CD14-positive monocyte (primary cell): ENCODE data around the gene SLC4A1. TPM values are rescaled to one million over a fixed set of nuclear protein-coding genes. Genes with fewer than 3 reads are reported as not detected.
A peak's percentile ranks its signal among the peaks of the same experiment; 100 is the strongest.

Source experiments
- DNase-seq, 3 donors: peaks; one replicate each; pipeline ENCODE4 v3.0.0-alpha.2; 2011 to 2022
- H2AFZ ChIP-seq: 2 replicates; pipeline ENCODE4 v1.6.0; 2012; ENCODE audit warnings: mild to moderate bottlenecking, low read depth, low read length, inconsistent platforms; ENCODE audit not compliant: insufficient read depth, poor library complexity, severe bottlenecking
- H3K27ac ChIP-seq, 2 donors: 1 replicate in 1 of 2; 2 replicates in 1 of 2; pipeline ENCODE4 v1.5.1; 2012 to 2013; ENCODE audit warnings: low read length in 2 of 2, control low read depth in 1 of 2, inconsistent platforms in 1 of 2, low read depth in 1 of 2, mild to moderate bottlenecking in 1 of 2
- H3K27me3 ChIP-seq, 2 donors: one replicate each; pipeline versions ENCODE4 v1.6.0 to v1.6.1; 2011 to 2013; ENCODE audit warnings: low read length in 2 of 2; ENCODE audit not compliant: control insufficient read depth in 2 of 2, insufficient read depth in 2 of 2
- H3K36me3 ChIP-seq, 2 donors: replicated peaks in 1 of 2; 1 replicate in 1 of 2; 2 replicates in 1 of 2; pipeline versions ENCODE4 v1.5.1 to v1.6.1; 2012 to 2013; ENCODE audit warnings: low read length in 2 of 2, control low read depth in 1 of 2, inconsistent platforms in 1 of 2, mild to moderate bottlenecking in 1 of 2; ENCODE audit not compliant: insufficient read depth in 2 of 2, control insufficient read depth in 1 of 2
- H3K4me1 ChIP-seq, 2 donors: 1 replicate in 1 of 2; 2 replicates in 1 of 2; pipeline versions ENCODE4 v1.5.1 to v1.6.1; 2012 to 2013; ENCODE audit warnings: low read length in 2 of 2, control low read depth in 1 of 2, inconsistent platforms in 1 of 2, mild to moderate bottlenecking in 1 of 2, moderate library complexity in 1 of 2; ENCODE audit not compliant: insufficient read depth in 2 of 2, control insufficient read depth in 1 of 2
- H3K4me2 ChIP-seq: replicated peaks from 2 replicates; pipeline ENCODE3; 2012; ENCODE audit warnings: low read length, moderate library complexity, mild to moderate bottlenecking; ENCODE audit not compliant: poor library complexity, severe bottlenecking; ENCODE audit errors: extremely low read depth
- H3K4me3 ChIP-seq, 3 experiments: fragments of 200-600 bp in 1 of 3; sonication (generic) in 1 of 3; replicated peaks in 1 of 3; 1 replicate in 2 of 3; 2 replicates in 1 of 3; pipeline ENCODE4 v1.5.1; 2011 to 2013; ENCODE audit warnings: low read length in 3 of 3, mild to moderate bottlenecking in 3 of 3, control low read depth in 2 of 3, low read depth in 2 of 3, inconsistent platforms in 1 of 3, moderate library complexity in 1 of 3
- H3K79me2 ChIP-seq: 2 replicates; pipeline ENCODE4 v1.6.0; 2012; ENCODE audit warnings: mild to moderate bottlenecking, control low read depth, inconsistent platforms, low read length, moderate library complexity; ENCODE audit not compliant: insufficient read depth
- H3K9ac ChIP-seq: 2 replicates; pipeline ENCODE4 v1.6.0; 2017; ENCODE audit warnings: low read length, mild to moderate bottlenecking; ENCODE audit not compliant: insufficient read depth, poor library complexity, severe bottlenecking
- H3K9me3 ChIP-seq, 2 donors: replicated peaks in 1 of 2; 1 replicate in 1 of 2; 2 replicates in 1 of 2; pipeline versions ENCODE4 v1.5.1 to v1.6.1; 2012 to 2013; ENCODE audit warnings: low read length in 2 of 2, control low read depth in 1 of 2; ENCODE audit not compliant: control insufficient read depth in 1 of 2, insufficient read depth in 1 of 2
- H4K20me1 ChIP-seq: 2 replicates; pipeline ENCODE4 v1.6.0; 2012; ENCODE audit warnings: mild to moderate bottlenecking, low read length, control low read depth, moderate library complexity; ENCODE audit not compliant: insufficient read depth
- H3K27ac Mint-ChIP-seq, 7 donors: one replicate each; pipeline ENCODE4 v1.8.0; 2020; ENCODE audit warnings: mild to moderate bottlenecking in 7 of 7, mixed read lengths in 7 of 7, moderate library complexity in 6 of 7, inconsistent platforms in 2 of 7
- H3K27me3 Mint-ChIP-seq, 3 donors: one replicate each; pipeline ENCODE4 v1.8.0; 2021 to 2022; ENCODE audit warnings: low read depth in 3 of 3, mild to moderate bottlenecking in 3 of 3, mixed read lengths in 3 of 3, moderate library complexity in 3 of 3, inconsistent platforms in 1 of 3
- H3K36me3 Mint-ChIP-seq, 2 donors: one replicate each; pipeline ENCODE4 v1.8.0; 2020; ENCODE audit warnings: mixed read lengths in 2 of 2, inconsistent platforms in 1 of 2, mild to moderate bottlenecking in 1 of 2
- H3K4me1 Mint-ChIP-seq: one replicate; pipeline ENCODE4 v1.8.0; 2020; ENCODE audit warnings: mild to moderate bottlenecking, mixed read lengths
- H3K4me3 Mint-ChIP-seq, 2 donors: one replicate each; pipeline ENCODE4 v1.8.0; 2020; ENCODE audit warnings: mild to moderate bottlenecking in 2 of 2, mixed read lengths in 2 of 2, moderate library complexity in 1 of 2
- H3K9me3 Mint-ChIP-seq, 7 donors: one replicate each; pipeline ENCODE4 v1.8.0; 2020 to 2022; ENCODE audit warnings: mixed read lengths in 7 of 7, mild to moderate bottlenecking in 6 of 7, moderate library complexity in 6 of 7, inconsistent platforms in 2 of 7
- WGBS: methylation state at CpG from one replicate; pipeline ENCODE4 v1.1.5; 2013; ENCODE audit warnings: missing lambda C conversion rate; ENCODE audit not compliant: insufficient coverage; 5-methylcytosine and 5-hydroxymethylcytosine counted together
- intact Hi-C, 2 donors: fragments of 100-400 bp; cut with micrococcal nuclease; formaldehyde crosslinking; loops; one replicate each; pipeline versions ENCODE4 v1.15.0 to v1.15.1; 2023
- polyA plus RNA-seq, 3 donors: library from polyadenylated mRNA; depleted of rRNA in 1 of 3; unstranded in 2 of 3; stranded (reverse) in 1 of 3; fragments of 300-500 nt in 2 of 3; fragments of >200 nt in 1 of 3; fragmentation: Illumina TruSeq in 2 of 3; gene quantifications; 1 replicate in 2 of 3; 2 replicates in 1 of 3; pipeline ENCODE4 v1.2.3, GENCODE V29; 2012 to 2021
- TF ChIP-seq, protein P1 (sequence below): fragments of 200-600 bp; IDR thresholded peaks from one replicate; pipeline ENCODE4 v1.8.0; 2022; ENCODE audit warnings: antibody characterized with exemption, mild to moderate bottlenecking

SLC4A1 gene
- polyA plus RNA-seq, 3 donors: 0.04 TPM; not detected in 2

DNA sequence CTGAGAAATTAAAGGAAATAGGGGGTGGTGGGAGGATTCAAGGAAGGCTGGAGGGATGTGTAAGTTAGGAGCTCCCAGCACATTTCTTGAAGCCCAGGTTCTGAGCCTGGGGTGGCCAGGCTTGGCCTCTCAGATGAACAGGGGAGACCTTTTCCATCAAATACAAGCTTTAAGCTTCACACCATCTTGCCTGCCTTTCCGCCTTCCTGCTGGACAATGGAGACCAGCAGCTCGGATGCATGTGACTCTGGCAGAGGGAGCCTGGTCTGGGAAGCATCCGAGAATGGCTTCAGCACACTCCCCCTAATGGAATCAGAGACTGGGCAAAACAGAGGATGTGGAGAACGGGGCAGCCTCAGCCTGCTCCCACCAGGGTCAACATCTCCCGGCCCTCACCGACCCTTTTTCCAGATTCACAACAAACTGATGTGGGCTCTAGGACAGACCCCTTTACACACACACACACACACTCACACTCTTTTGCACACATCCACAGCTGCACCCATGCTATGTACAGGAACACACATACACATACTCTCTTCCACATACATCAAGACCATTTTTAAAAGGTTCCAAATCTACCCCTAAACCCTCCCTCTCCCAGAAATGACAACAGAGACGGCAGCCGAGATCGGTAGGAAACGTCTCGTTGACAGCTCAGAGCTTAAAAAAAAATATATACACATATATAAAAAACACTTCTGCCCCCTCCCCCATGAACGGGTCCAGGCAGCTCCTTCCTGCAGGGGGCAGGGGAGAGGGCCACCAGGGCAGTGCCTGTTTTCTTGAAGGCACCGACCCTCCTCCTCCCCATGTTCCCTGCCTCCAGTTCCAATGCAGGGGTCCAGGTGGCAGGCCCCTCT is 61.7 kb downstream of the SLC4A1 start:
- intact Hi-C loops: no loop called here
- H3K36me3 ChIP-seq: peaks cover 41 to 45% of the 10 kb centered on the region in 2 donors
- WGBS: 83% methylated on average over 8 of the region's 13 CpGs
- no peaks in the 10 kb centered on the region for H3K27me3 Mint-ChIP-seq
- H3K9ac ChIP-seq: no peak overlapping the region
- peaks cover 58% of the 10 kb centered on the region for H3K4me1 Mint-ChIP-seq
- H3K27ac Mint-ChIP-seq: peak overlapping the region in 1 of 7 donors; percentile 66
- peaks cover 19% of the 10 kb centered on the region for H4K20me1 ChIP-seq
- TF ChIP-seq, protein P1, sequence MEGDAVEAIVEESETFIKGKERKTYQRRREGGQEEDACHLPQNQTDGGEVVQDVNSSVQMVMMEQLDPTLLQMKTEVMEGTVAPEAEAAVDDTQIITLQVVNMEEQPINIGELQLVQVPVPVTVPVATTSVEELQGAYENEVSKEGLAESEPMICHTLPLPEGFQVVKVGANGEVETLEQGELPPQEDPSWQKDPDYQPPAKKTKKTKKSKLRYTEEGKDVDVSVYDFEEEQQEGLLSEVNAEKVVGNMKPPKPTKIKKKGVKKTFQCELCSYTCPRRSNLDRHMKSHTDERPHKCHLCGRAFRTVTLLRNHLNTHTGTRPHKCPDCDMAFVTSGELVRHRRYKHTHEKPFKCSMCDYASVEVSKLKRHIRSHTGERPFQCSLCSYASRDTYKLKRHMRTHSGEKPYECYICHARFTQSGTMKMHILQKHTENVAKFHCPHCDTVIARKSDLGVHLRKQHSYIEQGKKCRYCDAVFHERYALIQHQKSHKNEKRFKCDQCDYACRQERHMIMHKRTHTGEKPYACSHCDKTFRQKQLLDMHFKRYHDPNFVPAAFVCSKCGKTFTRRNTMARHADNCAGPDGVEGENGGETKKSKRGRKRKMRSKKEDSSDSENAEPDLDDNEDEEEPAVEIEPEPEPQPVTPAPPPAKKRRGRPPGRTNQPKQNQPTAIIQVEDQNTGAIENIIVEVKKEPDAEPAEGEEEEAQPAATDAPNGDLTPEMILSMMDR: no peak
- no peak overlapping the region for H3K4me2 ChIP-seq
- DNase-seq: no peak
- H3K4me3 ChIP-seq: no peak overlapping the region
- H2AFZ ChIP-seq: no peak overlapping the region
- no peaks in the 10 kb centered on the region for H3K9me3 ChIP-seq
- peaks cover 5% of the 10 kb centered on the region for H3K79me2 ChIP-seq
- peaks cover 33 to 51% of the 10 kb centered on the region in 2 donors for H3K36me3 Mint-ChIP-seq
- no peak overlapping the region for H3K4me3 Mint-ChIP-seq
- H3K27me3 ChIP-seq: no peaks in the 10 kb centered on the region
- peaks cover 38 to 60% of the 10 kb centered on the region in 2 donors for H3K4me1 ChIP-seq
- H3K27ac ChIP-seq: no peak overlapping the region
- no peaks in the 10 kb centered on the region for H3K9me3 Mint-ChIP-seq

DNA sequence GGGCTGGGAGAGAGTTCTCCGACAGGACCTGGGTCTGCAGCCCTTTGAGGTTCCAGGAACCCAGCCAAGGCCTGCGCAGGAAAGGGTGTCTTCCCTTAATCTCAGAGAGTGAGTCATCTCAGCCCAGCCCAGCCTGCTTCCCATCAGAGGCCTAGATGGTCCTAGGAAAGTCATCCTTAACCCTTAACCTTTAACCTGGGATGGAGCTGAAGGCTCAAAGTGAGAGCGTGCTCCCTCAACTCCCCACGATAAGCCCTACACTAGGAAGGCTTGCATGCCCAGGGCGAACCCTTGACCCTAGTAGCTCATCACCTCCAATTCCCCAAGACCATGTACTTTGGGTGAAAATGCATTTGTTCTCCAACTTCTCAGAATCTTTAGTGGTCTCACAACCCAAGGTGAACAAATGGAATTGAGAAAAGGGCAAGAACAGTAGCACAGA is 63.5 kb downstream of the SLC4A1 start:
- Histone ChIP-seq H4K20me1 (peaks cover 3% of the 10 kb centered on the region), H3K4me3 (peak overlapping the region in 1 of 3 experiments; percentile 38), H3K4me1 (peaks cover 34 to 52% of the 10 kb centered on the region in 2 donors), H3K27ac (peak overlapping the region; percentile 34 to 56), H3K36me3 (peaks cover 32 to 37% of the 10 kb centered on the region in 2 donors), H3K9me3 (no peaks in the 10 kb centered on the region), H3K79me2 (peaks cover 8% of the 10 kb centered on the region), H3K27me3 (no peaks in the 10 kb centered on the region), H3K9ac (no peak overlapping the region), H2AFZ (no peak overlapping the region), H3K4me2 (peak overlapping the region; percentile 31)
- WGBS: 50% methylated on average over 2 of the region's 5 CpGs
- Mint-ChIP-seq H3K36me3 (peaks cover 25 to 40% of the 10 kb centered on the region in 2 donors), H3K4me1 (peaks cover 55% of the 10 kb centered on the region), H3K4me3 (peak overlapping the region in 1 of 2 donors; percentile 79), H3K27me3 (no peaks in the 10 kb centered on the region), H3K27ac (peak overlapping the region; percentile 61 to 94 (median 84)), H3K9me3 (no peaks in the 10 kb centered on the region)
- intact Hi-C loops: loop anchor here in 1 of 2 donors (5.0 kb wide), 2 partner anchors 143 to 298 kb away; partner anchors contain the start of genes GPATCH8 and GRN
- peak in 2 of 3 donors; percentile 52 to 61 for DNase-seq
- TF ChIP-seq, protein P1: no peak
